ENCODE measurements around the gene CACNA2D2. TPM values are rescaled to one million over a fixed set of nuclear protein-coding genes. Genes with fewer than 3 reads are reported as not detected.
A peak's percentile ranks its signal among the peaks of the same experiment; 100 is the strongest.

Gene CACNA2D2
- total RNA-seq, 2 experiments from 2014 or later, result 0.78 to 0.95 TPM

GRCh38 chr3:50354850-50355249 lies 148.6 kb downstream of the CACNA2D2 start:
- CTCF ChIA-PET, result interaction anchor here (1.1 kb wide), 1 partner anchor 17 kb away, joined by 3 read pairs; no protein-coding TSS in a partner anchor
- POLR2A ChIA-PET, result interaction anchor here (1.2 to 3.5 kb wide), 3 partner anchors 13 to 55 kb away, joined by 3 to 21 read pairs (median 7); partner anchors contain the start of genes HYAL3, NAA80 and RASSF1
- no peaks in the 10 kb centered on the region for H3K9me3 Mint-ChIP-seq (ENCODE audit: insufficient read depth)
- no peak overlapping the region for H3K27ac Mint-ChIP-seq
- no peaks in the 10 kb centered on the region for H3K27me3 Mint-ChIP-seq (ENCODE audit: low read depth)
- ATAC-seq, result no peak
- DNase-seq, result no peak
- H3K4me1 Mint-ChIP-seq (ENCODE audit: low read depth), result peaks cover 64% of the 10 kb centered on the region
- H3K4me3 Mint-ChIP-seq, result no peak overlapping the region
- peaks cover 47% of the 10 kb centered on the region for H3K36me3 Mint-ChIP-seq (ENCODE audit: low read depth)

- CTCF ChIA-PET, result interaction anchor here (1.1 to 1.6 kb wide), 2 partner anchors 16 to 18 kb away, joined by 3 to 6 read pairs; no protein-coding TSS in a partner anchor
- no peak for ATAC-seq
- Mint-ChIP-seq H3K27me3 (ENCODE audit: low read depth) (no peaks in the 10 kb centered on the region), H3K9me3 (ENCODE audit: insufficient read depth) (no peaks in the 10 kb centered on the region), H3K4me1 (ENCODE audit: low read depth) (peaks cover 64% of the 10 kb centered on the region), H3K27ac (no peak overlapping the region), H3K36me3 (ENCODE audit: low read depth) (peaks cover 50% of the 10 kb centered on the region), H3K4me3 (no peak overlapping the region)
- no peak for DNase-seq
- POLR2A ChIA-PET, result interaction anchor here (0.8 to 3.5 kb wide), 6 partner anchors 8 to 55 kb away, joined by 3 to 21 read pairs (median 4); partner anchors contain the start of genes HYAL3, NAA80 and RASSF1
Measured at GRCh38 chr3:50354186-50354764, 149.2 kb downstream of the CACNA2D2 start.

GRCh38 chr3:50353245-50354004 lies 150.0 kb downstream of the CACNA2D2 start:
- Mint-ChIP-seq H3K27ac (no peak overlapping the region), H3K27me3 (ENCODE audit: low read depth) (no peaks in the 10 kb centered on the region), H3K4me1 (ENCODE audit: low read depth) (peaks cover 70% of the 10 kb centered on the region), H3K36me3 (ENCODE audit: low read depth) (peaks cover 57% of the 10 kb centered on the region), H3K9me3 (ENCODE audit: insufficient read depth) (no peaks in the 10 kb centered on the region), H3K4me3 (no peak overlapping the region)
- ChIA-PET POLR2A (interaction anchor here (0.8 to 3.5 kb wide), 7 partner anchors 8 to 78 kb away, joined by 3 to 21 read pairs (median 4); partner anchors contain the start of genes HYAL3, NAA80 and RASSF1), CTCF (interaction anchor here (0.9 to 1.6 kb wide), 7 partner anchors 8 to 248 kb away, joined by 3 to 9 read pairs (median 4); partner anchors contain the start of genes HYAL3 and NAA80)
- DNase-seq (no peak), ATAC-seq (no peak)

GRCh38 chr3:50352781-50353180 lies 150.7 kb downstream of the CACNA2D2 start:
- no peak for DNase-seq
- Mint-ChIP-seq H3K36me3 (ENCODE audit: low read depth) (peaks cover 59% of the 10 kb centered on the region), H3K9me3 (ENCODE audit: insufficient read depth) (no peaks in the 10 kb centered on the region), H3K27me3 (ENCODE audit: low read depth) (no peaks in the 10 kb centered on the region), H3K4me1 (ENCODE audit: low read depth) (peaks cover 70% of the 10 kb centered on the region), H3K4me3 (no peak overlapping the region), H3K27ac (no peak overlapping the region)
- ChIA-PET CTCF (interaction anchor here (0.9 to 1.6 kb wide), 7 partner anchors 9 to 249 kb away, joined by 3 to 9 read pairs (median 4); partner anchors contain the start of genes HYAL3 and NAA80), POLR2A (interaction anchor here (0.7 to 3.5 kb wide), 6 partner anchors 9 to 79 kb away, joined by 3 to 21 read pairs (median 4); partner anchors contain the start of gene RASSF1)
- ATAC-seq, result no peak

GRCh38 chr3:50351323-50351697 lies 152.1 kb downstream of the CACNA2D2 start:
- POLR2A ChIA-PET, result interaction anchor here (0.9 to 3.2 kb wide), 7 partner anchors 10 to 266 kb away, joined by 3 to 35 read pairs (median 6); partner anchors contain the start of genes CISH, HYAL3, MAPKAPK3 and NAA80
- no peak for ATAC-seq

GRCh38 chr3:50350527-50351322 lies 152.7 kb downstream of the CACNA2D2 start, which contains the start of the genes CYB561D2 and NPRL2:
Gene CYB561D2 (plus strand): TSS chr3:50350862. CDS start chr3:50351434, 572 bp downstream.
Gene NPRL2 (minus strand): TSS chr3:50350775. CDS start chr3:50350652, 123 bp downstream.
- ChIA-PET POLR2A (interaction anchor here (0.7 to 3.2 kb wide), 11 partner anchors 9 to 537 kb away, joined by 3 to 35 read pairs (median 5); partner anchors contain the start of genes CISH, HYAL3, MAPKAPK3 and NAA80), CTCF (interaction anchor here (1.0 to 5.9 kb wide), 13 partner anchors 9 to 263 kb away, joined by 3 to 31 read pairs (median 5); partner anchors contain the start of genes GNAI2, RASSF1 and TMEM115)
- peak; percentile 99 for DNase-seq
- H3K27me3 Mint-ChIP-seq (ENCODE audit: low read depth), result no peaks in the 10 kb centered on the region
- peak within 1 kb of the TSS; percentile 99 for H3K27ac Mint-ChIP-seq
- H3K9me3 Mint-ChIP-seq (ENCODE audit: insufficient read depth), result no peaks in the 10 kb centered on the region
- H3K36me3 Mint-ChIP-seq (ENCODE audit: low read depth), result peaks cover 59% of the 10 kb centered on the region
- peak; percentile 92 for ATAC-seq
- H3K4me1 Mint-ChIP-seq (ENCODE audit: low read depth), result peaks cover 68% of the 10 kb centered on the region
- H3K4me3 Mint-ChIP-seq, result peak within 1 kb of the TSS; percentile 96

More at GRCh38 chr3:50351323-50351697, 152.1 kb downstream of the CACNA2D2 start:
- Mint-ChIP-seq H3K27ac (peak overlapping the region; percentile 99), H3K4me1 (ENCODE audit: low read depth) (peaks cover 67% of the 10 kb centered on the region), H3K9me3 (ENCODE audit: insufficient read depth) (no peaks in the 10 kb centered on the region), H3K36me3 (ENCODE audit: low read depth) (peaks cover 59% of the 10 kb centered on the region), H3K27me3 (ENCODE audit: low read depth) (no peaks in the 10 kb centered on the region), H3K4me3 (peak overlapping the region; percentile 96)
- DNase-seq, result no peak
- CTCF ChIA-PET, result interaction anchor here (1.1 to 3.2 kb wide), 5 partner anchors 10 to 262 kb away, joined by 3 to 21 read pairs (median 4); no protein-coding TSS in a partner anchor

- Mint-ChIP-seq H3K9me3 (ENCODE audit: insufficient read depth) (no peaks in the 10 kb centered on the region), H3K4me1 (ENCODE audit: low read depth) (peaks cover 68% of the 10 kb centered on the region), H3K27ac (peak overlapping the region; percentile 99), H3K4me3 (peak overlapping the region; percentile 96), H3K27me3 (ENCODE audit: low read depth) (no peaks in the 10 kb centered on the region), H3K36me3 (ENCODE audit: low read depth) (peaks cover 56% of the 10 kb centered on the region)
- POLR2A ChIA-PET, result interaction anchor here (0.7 to 3.2 kb wide), 10 partner anchors 9 to 537 kb away, joined by 3 to 35 read pairs (median 6); partner anchors contain the start of genes CISH, HYAL3, MAPKAPK3 and NAA80
- CTCF ChIA-PET, result interaction anchor here (1.0 to 5.9 kb wide), 13 partner anchors 8 to 263 kb away, joined by 3 to 31 read pairs (median 5); partner anchors contain the start of genes GNAI2, RASSF1 and TMEM115
- ATAC-seq (no peak), DNase-seq (no peak)
Measured at GRCh38 chr3:50350213-50350526, 153.3 kb downstream of the CACNA2D2 start.

GRCh38 chr3:50347187-50347813 lies 156.1 kb downstream of the CACNA2D2 start:
- Mint-ChIP-seq H3K4me3 (peak overlapping the region; percentile 15), H3K4me1 (ENCODE audit: low read depth) (peaks cover 85% of the 10 kb centered on the region), H3K27me3 (ENCODE audit: low read depth) (no peaks in the 10 kb centered on the region), H3K27ac (peak overlapping the region; percentile 77), H3K9me3 (ENCODE audit: insufficient read depth) (no peaks in the 10 kb centered on the region), H3K36me3 (ENCODE audit: low read depth) (peaks cover 46% of the 10 kb centered on the region)
- ATAC-seq (peak; percentile 5), DNase-seq (peak; percentile 87)
- CTCF ChIA-PET, result interaction anchor here (0.6 to 5.9 kb wide), 9 partner anchors 8 to 254 kb away, joined by 3 to 31 read pairs (median 5); no protein-coding TSS in a partner anchor
- POLR2A ChIA-PET, result interaction anchor here (0.9 to 4.3 kb wide), 3 partner anchors 10 to 224 kb away, joined by 3 to 25 read pairs (median 3); no protein-coding TSS in a partner anchor

- peak within 1 kb of the TSS; percentile 62 for H3K27ac Mint-ChIP-seq
- peaks cover 89% of the 10 kb centered on the region for H3K4me1 Mint-ChIP-seq (ENCODE audit: low read depth)
- no peaks in the 10 kb centered on the region for H3K9me3 Mint-ChIP-seq (ENCODE audit: insufficient read depth)
Measured at GRCh38 chr3:50345586-50346234, 157.7 kb downstream of the CACNA2D2 start, which contains the start of gene ZMYND10. Gene ZMYND10 (minus strand): TSS chr3:50345732. CDS start chr3:50345579, 153 bp downstream.

More at GRCh38 chr3:50345586-50346234, 157.7 kb downstream of the CACNA2D2 start, which contains the start of gene ZMYND10:
- CTCF ChIA-PET, result interaction anchor here (1.3 to 5.9 kb wide), 5 partner anchors 9 to 266 kb away, joined by 3 to 31 read pairs (median 4); partner anchors contain the start of gene CISH
- Mint-ChIP-seq H3K36me3 (ENCODE audit: low read depth) (peaks cover 39% of the 10 kb centered on the region), H3K4me3 (peak within 1 kb of the TSS; percentile 60), H3K27me3 (ENCODE audit: low read depth) (no peaks in the 10 kb centered on the region)
- DNase-seq, result peak; percentile 85
- ATAC-seq, result peak; percentile 16
- POLR2A ChIA-PET, result interaction anchor here (1.0 to 4.3 kb wide), 2 partner anchors 8 to 11 kb away, joined by 3 to 25 read pairs; no protein-coding TSS in a partner anchor
